ENCODE results near the gene SULT2A1. TPM values are rescaled to one million over a fixed set of nuclear protein-coding genes. Genes with fewer than 3 reads are reported as not detected.

SULT2A1 gene
- total RNA-seq, 4 donors from 2014 or later, result 0.32 TPM; not detected in 3

DNA sequence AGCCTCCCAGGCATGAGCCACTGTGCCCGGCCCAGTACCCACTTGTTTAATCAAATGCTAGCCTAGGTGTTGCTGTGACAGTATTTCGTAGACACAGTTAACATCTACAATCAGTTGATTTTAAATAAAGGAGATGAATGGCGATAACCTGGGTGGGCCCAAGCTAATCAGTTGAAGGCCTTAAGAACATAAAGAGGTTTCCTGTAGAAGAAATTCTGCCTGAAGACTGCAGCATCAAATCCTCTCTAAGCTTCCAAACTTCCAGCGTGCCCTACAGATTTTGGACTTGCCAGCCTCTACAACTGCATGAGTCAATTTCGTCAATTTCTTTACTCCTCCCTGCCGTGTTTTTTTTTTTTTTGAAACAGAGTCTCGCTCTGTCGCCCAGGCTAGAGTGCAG lies 13.2 kb upstream of the SULT2A1 start:
- Histone ChIP-seq H3K36me3 (no peaks in the 10 kb centered on the region), H3K27me3 (peaks cover 5% of the 10 kb centered on the region), H3K4me3 (no peak overlapping the region), H3K4me1 (no peaks in the 10 kb centered on the region), H3K9me3 (no peaks in the 10 kb centered on the region), H3K27ac (no peak overlapping the region)
- 93% methylated on average over 8 of the region's 8 CpGs for WGBS
- peak in 1 of 2 donors; percentile 8 for DNase-seq (ENCODE audit: low spot score in 2 of 2)
- TF ChIP-seq, protein P1, sequence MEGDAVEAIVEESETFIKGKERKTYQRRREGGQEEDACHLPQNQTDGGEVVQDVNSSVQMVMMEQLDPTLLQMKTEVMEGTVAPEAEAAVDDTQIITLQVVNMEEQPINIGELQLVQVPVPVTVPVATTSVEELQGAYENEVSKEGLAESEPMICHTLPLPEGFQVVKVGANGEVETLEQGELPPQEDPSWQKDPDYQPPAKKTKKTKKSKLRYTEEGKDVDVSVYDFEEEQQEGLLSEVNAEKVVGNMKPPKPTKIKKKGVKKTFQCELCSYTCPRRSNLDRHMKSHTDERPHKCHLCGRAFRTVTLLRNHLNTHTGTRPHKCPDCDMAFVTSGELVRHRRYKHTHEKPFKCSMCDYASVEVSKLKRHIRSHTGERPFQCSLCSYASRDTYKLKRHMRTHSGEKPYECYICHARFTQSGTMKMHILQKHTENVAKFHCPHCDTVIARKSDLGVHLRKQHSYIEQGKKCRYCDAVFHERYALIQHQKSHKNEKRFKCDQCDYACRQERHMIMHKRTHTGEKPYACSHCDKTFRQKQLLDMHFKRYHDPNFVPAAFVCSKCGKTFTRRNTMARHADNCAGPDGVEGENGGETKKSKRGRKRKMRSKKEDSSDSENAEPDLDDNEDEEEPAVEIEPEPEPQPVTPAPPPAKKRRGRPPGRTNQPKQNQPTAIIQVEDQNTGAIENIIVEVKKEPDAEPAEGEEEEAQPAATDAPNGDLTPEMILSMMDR (IDR thresholded peaks at IDR 0.05), result no peak
- TF ChIP-seq EP300 (IDR thresholded peaks at IDR 0.05), result no peak
- TF ChIP-seq POLR2A (IDR thresholded peaks at IDR 0.05), result no peak
- no peak for TF ChIP-seq POLR2AphosphoS5 (IDR thresholded peaks at IDR 0.05)

DNA sequence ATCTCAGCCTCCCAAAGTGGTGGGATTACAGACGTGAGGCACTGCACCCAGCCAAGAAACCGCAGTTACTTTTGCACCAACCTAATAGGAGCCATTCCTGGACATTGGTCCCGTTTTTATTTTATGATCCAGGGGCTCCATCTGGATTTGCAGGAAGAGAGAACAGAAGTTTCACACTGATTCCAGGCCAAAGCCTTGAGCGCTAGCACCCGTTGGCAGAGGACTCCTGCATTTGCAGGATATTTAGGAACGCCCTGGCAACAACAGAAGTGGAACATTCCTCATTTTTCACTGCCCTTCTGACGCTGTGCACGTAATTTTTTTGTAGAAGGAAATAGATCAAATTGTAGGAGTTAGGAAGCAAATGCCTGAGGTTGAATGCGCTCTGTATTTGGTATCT lies 11.7 kb upstream of the SULT2A1 start:
- WGBS, result 45% methylated on average over 9 of the region's 9 CpGs
- peaks cover 4% of the 10 kb centered on the region for H3K27me3 ChIP-seq

DNA sequence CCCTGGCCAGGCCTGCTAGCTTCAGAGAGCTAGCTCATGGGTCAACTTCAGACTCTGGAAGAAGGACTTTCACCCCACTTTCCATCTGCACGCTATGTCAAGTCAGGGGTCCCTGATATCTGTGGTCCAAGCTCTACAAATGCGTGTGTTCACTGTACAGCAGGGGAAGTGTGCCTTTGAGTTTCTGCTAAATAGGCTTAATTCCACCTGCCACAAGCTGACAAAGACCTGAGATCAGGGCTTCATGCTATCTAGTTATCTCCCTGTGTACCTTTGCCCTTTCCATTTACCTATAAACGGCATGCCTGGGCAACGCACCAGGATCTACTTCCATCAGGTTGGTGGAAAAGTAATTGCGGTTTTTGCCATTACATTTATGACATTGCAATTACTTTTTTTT lies 10.7 kb upstream of the SULT2A1 start:
- WGBS, result 81% methylated on average over 5 of the region's 5 CpGs
- no peaks in the 10 kb centered on the region for H3K9me3 ChIP-seq
- H3K36me3 ChIP-seq, result no peaks in the 10 kb centered on the region
- DNase-seq (ENCODE audit: low spot score in 2 of 2), result no peak
- H3K4me1 ChIP-seq, result no peaks in the 10 kb centered on the region
- no peaks in the 10 kb centered on the region for H3K27me3 ChIP-seq
- no peak for TF ChIP-seq POLR2AphosphoS5 (IDR thresholded peaks at IDR 0.05)
- TF ChIP-seq EP300 (IDR thresholded peaks at IDR 0.05), result no peak
- TF ChIP-seq, protein P1 (IDR thresholded peaks at IDR 0.05), result no peak
- no peak for TF ChIP-seq POLR2A (IDR thresholded peaks at IDR 0.05)
- H3K4me3 ChIP-seq, result no peak overlapping the region
- H3K27ac ChIP-seq, result no peak overlapping the region

More for the DNA sequence above, 11.7 kb upstream of the SULT2A1 start:
- Histone ChIP-seq H3K27ac (no peak overlapping the region), H3K9me3 (no peaks in the 10 kb centered on the region), H3K4me3 (no peak overlapping the region), H3K36me3 (no peaks in the 10 kb centered on the region), H3K4me1 (no peaks in the 10 kb centered on the region)
- DNase-seq (ENCODE audit: low spot score in 2 of 2), result no peak
- TF ChIP-seq POLR2A (IDR thresholded peaks at IDR 0.05), result no peak
- TF ChIP-seq, protein P1 (IDR thresholded peaks at IDR 0.05), result no peak
- TF ChIP-seq EP300 (IDR thresholded peaks at IDR 0.05), result no peak
- TF ChIP-seq POLR2AphosphoS5 (IDR thresholded peaks at IDR 0.05), result no peak

DNA sequence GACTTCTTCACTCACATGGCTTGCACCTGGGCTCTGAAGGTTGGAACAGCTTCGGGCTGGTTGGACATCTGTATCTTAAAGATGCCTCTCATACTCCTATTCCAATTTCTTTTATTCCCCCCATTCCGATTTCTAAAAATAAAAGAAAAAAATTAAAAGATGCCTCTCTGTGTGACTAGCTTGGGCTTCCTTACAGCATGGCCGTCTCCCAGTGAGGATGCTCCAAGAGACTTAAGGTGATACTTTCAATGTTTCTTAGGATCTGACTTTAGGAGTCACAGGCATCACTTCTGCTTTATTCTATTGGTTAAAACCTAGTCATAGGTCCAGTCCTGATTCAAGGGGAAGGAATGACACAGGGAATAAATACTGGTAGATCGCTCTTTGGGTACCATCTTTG lies 9.9 kb upstream of the SULT2A1 start:
- H3K4me1 ChIP-seq, result peaks cover 4% of the 10 kb centered on the region
- H3K36me3 ChIP-seq, result no peaks in the 10 kb centered on the region
- H3K9me3 ChIP-seq, result no peaks in the 10 kb centered on the region
- no peak overlapping the region for H3K4me3 ChIP-seq
- 92% methylated on average over 4 of the region's 4 CpGs for WGBS
- no peak for DNase-seq (ENCODE audit: low spot score in 2 of 2)
- H3K27ac ChIP-seq, result no peak overlapping the region
- TF ChIP-seq POLR2AphosphoS5 (IDR thresholded peaks at IDR 0.05) (no peak), POLR2A (IDR thresholded peaks at IDR 0.05) (no peak), EP300 (IDR thresholded peaks at IDR 0.05) (no peak)
- TF ChIP-seq, protein P1 (IDR thresholded peaks at IDR 0.05), result no peak
- no peaks in the 10 kb centered on the region for H3K27me3 ChIP-seq

DNA sequence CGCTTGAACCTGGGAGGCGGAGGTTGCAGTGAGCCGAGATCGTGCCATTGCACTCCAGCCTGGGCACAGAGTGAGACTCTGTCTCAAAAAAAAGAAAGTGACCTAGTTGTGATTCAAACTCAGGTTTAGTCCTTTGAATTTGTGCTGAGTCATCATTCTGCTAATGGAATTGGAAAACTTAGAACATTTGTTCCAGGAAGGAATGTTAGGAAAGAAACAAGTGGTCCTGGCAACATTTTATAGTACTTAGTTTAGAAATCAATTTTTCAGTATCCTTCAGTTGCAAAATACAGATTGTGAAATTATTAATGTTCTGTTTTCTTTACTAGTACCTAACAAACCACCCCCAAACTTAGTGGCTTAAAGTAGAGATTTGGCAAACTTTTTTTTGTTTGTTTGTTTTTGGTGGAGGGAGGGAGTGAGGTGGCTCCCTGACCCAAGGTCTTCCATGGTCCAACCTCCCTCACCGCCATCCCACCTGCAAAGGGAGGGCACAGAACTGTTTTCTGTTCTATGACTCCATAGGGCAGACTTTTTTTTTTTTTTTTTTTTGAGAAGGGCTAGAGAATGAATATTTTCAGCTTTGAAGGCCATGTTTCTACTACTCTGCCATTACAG lies 9.2 kb upstream of the SULT2A1 start:
- Histone ChIP-seq H3K4me3 (no peak overlapping the region), H3K27ac (no peak overlapping the region), H3K4me1 (peaks cover 4% of the 10 kb centered on the region), H3K36me3 (no peaks in the 10 kb centered on the region), H3K9me3 (no peaks in the 10 kb centered on the region), H3K27me3 (no peaks in the 10 kb centered on the region)
- DNase-seq (ENCODE audit: low spot score in 2 of 2), result no peak
- TF ChIP-seq POLR2A (IDR thresholded peaks at IDR 0.05), result no peak
- TF ChIP-seq EP300 (IDR thresholded peaks at IDR 0.05), result no peak
- TF ChIP-seq, protein P1 (IDR thresholded peaks at IDR 0.05), result no peak
- no peak for TF ChIP-seq POLR2AphosphoS5 (IDR thresholded peaks at IDR 0.05)
- WGBS, result 89% methylated on average over 5 of the region's 5 CpGs
